GM12878 (cell line): ENCODE measurements around the gene DDX54. TPM values are rescaled to one million over a fixed set of nuclear protein-coding genes. Genes with fewer than 3 reads are reported as not detected.

Experiments used
- ATAC-seq: fragments of 200-7000 bp; cut with Tn5 transposase; 3 replicates; pipeline ENCODE4 v1.9.1; 2020; ENCODE audit warnings: mild to moderate bottlenecking, moderate library complexity
- BruUV-seq: library from RNA; stranded (reverse); fragments of 400-500 nt; replicated peaks from 2 replicates; lab custom pipeline; 2021; lab: Mats Ljungman, UMichigan
- CTCF ChIA-PET: fragments of 300-600 bp; sonication (Branson Sonifier 250); formaldehyde crosslinking; extraction: SDS; loops from one replicate; lab custom pipeline; 2021; ENCODE audit warnings: inconsistent platforms; lab: Yijun Ruan, JAX
- POLR2A ChIA-PET: fragments of 350-600 bp; formaldehyde crosslinking; extraction: SDS; loops from one replicate; lab custom pipeline; 2021; ENCODE audit warnings: inconsistent platforms; lab: Charles Lee
- RAD21 ChIA-PET: fragments of 300-600 bp; sonication (Branson Sonifier 250); formaldehyde crosslinking; loops from one replicate; lab custom pipeline; 2023; ENCODE audit warnings: antibody characterized with exemption; ENCODE audit not compliant: unreplicated experiment; lab: Charles Lee
- SMC1A ChIA-PET: fragments of 300-600 bp; sonication (Branson Sonifier 250); formaldehyde crosslinking; loops from one replicate; lab custom pipeline; 2023; ENCODE audit not compliant: unreplicated experiment, uncharacterized antibody; lab: Charles Lee
- DNase-seq: peaks from one replicate; pipeline ENCODE4 v3.0.0-alpha.2; 2011; ENCODE audit warnings: low read depth, low spot score
- FAIRE-seq: peaks from 3 replicates; lab custom pipeline; 2011; peaks lifted over from hg19 to GRCh38; lab: Jason Lieb, UNC
- H2AFZ ChIP-seq: 2 replicates; pipeline ENCODE4 v1.6.0; 2011; ENCODE audit warnings: low read depth, low read length, control low read depth; ENCODE audit not compliant: control insufficient read depth
- H3K27ac ChIP-seq: 2 replicates; pipeline ENCODE4 v1.5.1; 2011; ENCODE audit warnings: control low read depth; ENCODE audit not compliant: control insufficient read depth, insufficient read depth
- H3K27me3 ChIP-seq, 2 experiments: replicated peaks in 1 of 2; 2 replicates each; pipeline versions ENCODE4 v1.6.0 to v1.6.1; 2011; ENCODE audit warnings: low read length in 1 of 2; ENCODE audit not compliant: control insufficient read depth in 2 of 2, insufficient read depth in 2 of 2
- H3K36me3 ChIP-seq, 2 experiments: 2 replicates each; pipeline ENCODE4 v1.5.1; 2011; ENCODE audit warnings: low read length in 1 of 2; ENCODE audit not compliant: control insufficient read depth in 2 of 2, insufficient read depth in 2 of 2
- H3K4me1 ChIP-seq: 2 replicates; pipeline ENCODE4 v1.6.1; 2011; ENCODE audit warnings: mild to moderate bottlenecking, low read length, moderate library complexity, mixed read lengths; ENCODE audit not compliant: control insufficient read depth, insufficient read depth
- H3K4me2 ChIP-seq: 2 replicates; pipeline ENCODE4 v1.6.0; 2011; ENCODE audit warnings: control low read depth; ENCODE audit not compliant: control insufficient read depth, insufficient read depth
- H3K4me3 ChIP-seq: fragments of 200-600 bp; sonication (generic); 2 replicates; pipeline ENCODE4 v1.5.1; 2016
- H3K79me2 ChIP-seq: 2 replicates; pipeline ENCODE4 v1.6.0; 2011; ENCODE audit warnings: low read length; ENCODE audit not compliant: control insufficient read depth, insufficient read depth
- H3K9ac ChIP-seq: 2 replicates; pipeline ENCODE4 v1.8.0; 2011; ENCODE audit warnings: low read length, control low read depth, mixed read lengths; ENCODE audit not compliant: control insufficient read depth, insufficient read depth
- H3K9me3 ChIP-seq: replicated peaks from 3 replicates; pipeline ENCODE4 v1.5.1; 2011; ENCODE audit warnings: mild to moderate bottlenecking, low read length; ENCODE audit not compliant: control insufficient read depth, insufficient read depth
- H4K20me1 ChIP-seq: 2 replicates; pipeline ENCODE4 v1.6.0; 2011; ENCODE audit not compliant: control insufficient read depth, insufficient read depth
- GATAD2B ChIP-seq: fragments of 450-650 bp; conservative IDR thresholded peaks from 2 replicates; pipeline ENCODE4 v1.6.1; 2017; ENCODE audit warnings: low read depth, mild to moderate bottlenecking, moderate library complexity
- NBN ChIP-seq: fragments of 450-650 bp; IDR thresholded peaks from 2 replicates; pipeline ENCODE4 v1.6.1; 2016
- PAX8 ChIP-seq: fragments of 450-650 bp; IDR thresholded peaks from 2 replicates; pipeline ENCODE4 v1.6.1; 2017; ENCODE audit warnings: mild to moderate bottlenecking, moderate library complexity
- PML ChIP-seq: IDR thresholded peaks from 2 replicates; pipeline ENCODE4 v1.6.1; 2012; ENCODE audit warnings: low read length, inconsistent platforms
- ZNF217 ChIP-seq: fragments of 450-650 bp; IDR thresholded peaks from 2 replicates; pipeline ENCODE4 v1.6.1; 2017; ENCODE audit warnings: antibody characterized with exemption, mild to moderate bottlenecking
- WGBS: methylation state at CpG from one replicate; pipeline ENCODE4 v1.1.6; 2016; ENCODE audit warnings: low lambda C conversion rate; ENCODE audit not compliant: insufficient replicate concordance, insufficient coverage; ENCODE audit errors: missing lambda C conversion rate; 5-methylcytosine and 5-hydroxymethylcytosine counted together
- in situ Hi-C: fragments of 300-500 bp; cut with MboI; formaldehyde crosslinking; loops from 9 replicates; pipeline ENCODE4 v1.14.3; 2018; ENCODE audit warnings: mixed read lengths
- intact Hi-C: fragments of 100-400 bp; cut with micrococcal nuclease; formaldehyde crosslinking; loops from one replicate; pipeline ENCODE4 v1.14.2; 2022; ENCODE audit not compliant: unreplicated experiment
- polyA plus RNA-seq, 11 experiments: library from polyadenylated mRNA; depleted of rRNA in 4 of 11; unstranded in 6 of 11; stranded (reverse) in 5 of 11; fragments of >200 nt; fragmentation: Nextera tagmentation in 4 of 11; fragmentation: Illumina TruSeq in 1 of 11; extraction: Ambion mirVana in 4 of 11; extraction: Trizol in 1 of 11; gene quantifications; 1 replicate in 1 of 11; 2 replicates in 10 of 11; pipeline versions ENCODE4 v1.2.1 to v1.2.3, GENCODE V29; 2011 to 2016; ENCODE audit warnings: inconsistent platforms in 2 of 11, missing spikeins in 2 of 11, low read depth in 1 of 11
- total RNA-seq, 4 experiments: library from RNA; depleted of rRNA in 3 of 4; stranded (reverse); fragments of >200 nt in 3 of 4; fragmentation: Illumina TruSeq in 1 of 4; extraction: Trizol in 1 of 4; gene quantifications; 2 replicates each; pipeline versions ENCODE4 v1.2.1 to v1.2.3, GENCODE V29; 2013 to 2021
- TF ChIP-seq, protein P1 (sequence below): fragments of 450-650 bp; IDR thresholded peaks from 2 replicates; pipeline ENCODE4 v1.6.1; 2014; ENCODE audit warnings: mild to moderate bottlenecking
- TF ChIP-seq, protein P2 (sequence below): fragments of 450-650 bp; IDR thresholded peaks from 2 replicates; pipeline ENCODE4 v1.6.1; 2018; ENCODE audit warnings: mild to moderate bottlenecking, low read depth, moderate library complexity; ENCODE audit not compliant: partially characterized antibody

The DDX54 gene
- total and polyA plus RNA-seq, 10 of the 15 experiments (the other 5 are each of a cell fraction or from before 2014, with no cell fraction given) = 1.9 to 115 (median 56.3) TPM

DNA sequence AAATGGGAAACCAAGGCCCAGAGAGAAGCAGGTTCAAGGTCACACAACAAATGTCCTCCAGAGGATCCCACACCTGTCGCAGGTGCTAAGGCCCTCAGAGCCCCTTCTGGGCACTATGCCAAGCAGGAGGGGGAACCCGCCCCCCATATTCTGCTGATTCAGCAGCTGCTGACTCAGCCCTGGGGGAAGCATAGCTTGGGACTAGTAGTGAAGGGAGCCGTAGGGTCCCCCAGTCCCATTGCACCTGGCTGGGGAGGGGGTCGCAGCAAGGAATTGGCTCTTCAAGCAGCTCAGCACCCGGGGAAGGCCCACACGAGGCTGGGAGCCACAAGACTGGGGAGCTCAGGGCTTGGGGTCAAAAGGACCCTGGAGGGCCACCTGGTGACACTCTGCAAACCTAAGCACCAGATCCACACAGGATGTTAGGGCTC lies 50.7 kb downstream of the DDX54 start (continued):
- TF ChIP-seq GATAD2B (no peak), PAX8 (no peak), NBN (no peak), ZNF217 (no peak)
- TF ChIP-seq, protein P1, sequence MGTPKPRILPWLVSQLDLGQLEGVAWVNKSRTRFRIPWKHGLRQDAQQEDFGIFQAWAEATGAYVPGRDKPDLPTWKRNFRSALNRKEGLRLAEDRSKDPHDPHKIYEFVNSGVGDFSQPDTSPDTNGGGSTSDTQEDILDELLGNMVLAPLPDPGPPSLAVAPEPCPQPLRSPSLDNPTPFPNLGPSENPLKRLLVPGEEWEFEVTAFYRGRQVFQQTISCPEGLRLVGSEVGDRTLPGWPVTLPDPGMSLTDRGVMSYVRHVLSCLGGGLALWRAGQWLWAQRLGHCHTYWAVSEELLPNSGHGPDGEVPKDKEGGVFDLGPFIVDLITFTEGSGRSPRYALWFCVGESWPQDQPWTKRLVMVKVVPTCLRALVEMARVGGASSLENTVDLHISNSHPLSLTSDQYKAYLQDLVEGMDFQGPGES = no peak
- TF ChIP-seq, protein P2, sequence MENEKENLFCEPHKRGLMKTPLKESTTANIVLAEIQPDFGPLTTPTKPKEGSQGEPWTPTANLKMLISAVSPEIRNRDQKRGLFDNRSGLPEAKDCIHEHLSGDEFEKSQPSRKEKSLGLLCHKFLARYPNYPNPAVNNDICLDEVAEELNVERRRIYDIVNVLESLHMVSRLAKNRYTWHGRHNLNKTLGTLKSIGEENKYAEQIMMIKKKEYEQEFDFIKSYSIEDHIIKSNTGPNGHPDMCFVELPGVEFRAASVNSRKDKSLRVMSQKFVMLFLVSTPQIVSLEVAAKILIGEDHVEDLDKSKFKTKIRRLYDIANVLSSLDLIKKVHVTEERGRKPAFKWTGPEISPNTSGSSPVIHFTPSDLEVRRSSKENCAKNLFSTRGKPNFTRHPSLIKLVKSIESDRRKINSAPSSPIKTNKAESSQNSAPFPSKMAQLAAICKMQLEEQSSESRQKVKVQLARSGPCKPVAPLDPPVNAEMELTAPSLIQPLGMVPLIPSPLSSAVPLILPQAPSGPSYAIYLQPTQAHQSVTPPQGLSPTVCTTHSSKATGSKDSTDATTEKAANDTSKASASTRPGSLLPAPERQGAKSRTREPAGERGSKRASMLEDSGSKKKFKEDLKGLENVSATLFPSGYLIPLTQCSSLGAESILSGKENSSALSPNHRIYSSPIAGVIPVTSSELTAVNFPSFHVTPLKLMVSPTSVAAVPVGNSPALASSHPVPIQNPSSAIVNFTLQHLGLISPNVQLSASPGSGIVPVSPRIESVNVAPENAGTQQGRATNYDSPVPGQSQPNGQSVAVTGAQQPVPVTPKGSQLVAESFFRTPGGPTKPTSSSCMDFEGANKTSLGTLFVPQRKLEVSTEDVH = no peak
- TF ChIP-seq, all 136 proteins: peak for 0

DNA sequence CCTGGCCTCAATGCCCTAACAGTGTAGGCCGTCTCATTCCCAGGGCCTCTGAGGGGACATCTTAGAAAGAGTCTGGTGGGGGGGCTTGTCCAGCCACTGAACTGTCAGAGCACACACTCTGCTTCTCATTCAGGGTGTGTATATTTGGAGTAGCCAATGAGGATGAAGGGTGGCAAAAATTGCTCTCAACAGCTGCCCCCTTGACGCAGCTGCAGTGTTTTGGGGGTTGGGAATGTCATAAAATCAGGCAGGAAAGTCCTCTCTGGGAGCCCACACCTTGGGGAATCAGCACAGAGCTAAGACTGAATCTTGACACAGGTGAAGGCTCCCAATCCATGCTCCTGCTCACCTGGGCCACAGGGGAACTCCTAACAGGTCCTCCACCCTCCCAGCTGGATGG lies 51.2 kb downstream of the DDX54 start:
- no peak for TF ChIP-seq PML
- Histone ChIP-seq H2AFZ (no peak overlapping the region), H3K9me3 (no peaks in the 10 kb centered on the region), H3K36me3 (no peaks in the 10 kb centered on the region), H3K9ac (no peak overlapping the region), H3K4me1 (peaks cover 3% of the 10 kb centered on the region; the same call in 1 of the 2 replicates), H3K4me2 (no peak overlapping the region), H4K20me1 (no peaks in the 10 kb centered on the region), H3K79me2 (no peaks in the 10 kb centered on the region), H3K4me3 (no peak overlapping the region), H3K27me3 (no peaks in the 10 kb centered on the region; a peak in 2 of 4 replicates), H3K27ac (no peak overlapping the region)
- ChIA-PET SMC1A (interaction anchor here (0.9 to 1.3 kb wide), 2 partner anchors 37 to 85 kb away, joined by 3 to 5 read pairs; no protein-coding TSS in a partner anchor), RAD21 (interaction anchor here (0.8 to 2.3 kb wide), 3 partner anchors 34 to 141 kb away, joined by 4 to 10 read pairs (median 4); no protein-coding TSS in a partner anchor), CTCF (interaction anchor here (1.2 to 2.8 kb wide), 5 partner anchors 13 to 85 kb away, joined by 3 to 17 read pairs (median 4); no protein-coding TSS in a partner anchor), POLR2A (interaction anchor here (0.7 kb wide), 1 partner anchor 19 kb away, joined by 3 read pairs; no protein-coding TSS in a partner anchor)
- in situ Hi-C loops (no loop called here), intact Hi-C loops (no loop called here)
- BruUV-seq = no TSS peak
- 33% methylated on average over 2 of the region's 2 CpGs for WGBS
- no peak for ATAC-seq
- no peak for DNase-seq
- no peak for FAIRE-seq
